HEK293T (cell line): ENCODE data around the gene ATL3.

Experiments used
- CTCF ChIA-PET: fragments of 350-600 bp; formaldehyde crosslinking; extraction: SDS; loops from one replicate; lab custom pipeline; 2021; ENCODE audit warnings: antibody characterized with exemption, inconsistent platforms; lab: Yijun Ruan, JAX
- POLR2A ChIA-PET: fragments of 350-600 bp; formaldehyde crosslinking; extraction: SDS; loops from one replicate; lab custom pipeline; 2020; ENCODE audit warnings: antibody characterized with exemption, inconsistent platforms; lab: Yijun Ruan, JAX
- DNase-seq: peaks from one replicate; pipeline ENCODE4 v3.0.0; 2012; ENCODE audit warnings: mixed read lengths; ENCODE audit errors: extremely low spot score
- ARNT ChIP-seq: fragments of 450-650 bp; IDR thresholded peaks from 2 replicates; pipeline ENCODE4 v1.6.1; 2017; ENCODE audit warnings: mild to moderate bottlenecking
- BHLHE40 ChIP-seq: fragments of 450-650 bp; IDR thresholded peaks from 2 replicates; pipeline ENCODE4 v1.6.1; 2016; ENCODE audit warnings: mild to moderate bottlenecking, moderate library complexity, borderline replicate concordance
- CTBP1 ChIP-seq: fragments of 450-650 bp; IDR thresholded peaks from 2 replicates; pipeline ENCODE4 v1.6.1; 2016; ENCODE audit warnings: borderline replicate concordance
- ELF4 ChIP-seq: fragments of 450-650 bp; IDR thresholded peaks from 2 replicates; pipeline ENCODE4 v1.6.1; 2017; ENCODE audit warnings: antibody characterized with exemption
- FOXA1 ChIP-seq: fragments of 450-650 bp; IDR thresholded peaks from 2 replicates; pipeline ENCODE4 v1.6.1; 2016; ENCODE audit warnings: mild to moderate bottlenecking
- FOXK2 ChIP-seq: fragments of 450-650 bp; IDR thresholded peaks from 2 replicates; pipeline ENCODE4 v1.6.1; 2016; ENCODE audit warnings: mild to moderate bottlenecking
- FOXM1 ChIP-seq: fragments of 450-650 bp; IDR thresholded peaks from 2 replicates; pipeline ENCODE4 v1.6.1; 2017; ENCODE audit warnings: mild to moderate bottlenecking, borderline replicate concordance
- HDGF ChIP-seq: fragments of 450-650 bp; IDR thresholded peaks from 2 replicates; pipeline ENCODE4 v1.6.1; 2017; ENCODE audit warnings: antibody characterized with exemption, borderline replicate concordance
- L3MBTL2 ChIP-seq: fragments of 450-650 bp; conservative IDR thresholded peaks from 2 replicates; pipeline ENCODE4 v1.6.1; 2016; ENCODE audit warnings: mild to moderate bottlenecking
- LEF1 ChIP-seq: fragments of 450-650 bp; IDR thresholded peaks from 2 replicates; pipeline ENCODE4 v1.6.1; 2017; ENCODE audit warnings: mild to moderate bottlenecking, borderline replicate concordance
- NFRKB ChIP-seq: fragments of 450-650 bp; IDR thresholded peaks from 2 replicates; pipeline ENCODE4 v1.6.1; 2016; ENCODE audit warnings: mild to moderate bottlenecking, moderate library complexity
- SP1 ChIP-seq: fragments of 450-650 bp; IDR thresholded peaks from 2 replicates; pipeline ENCODE4 v1.6.1; 2017
- SUZ12 ChIP-seq: fragments of 450-650 bp; IDR thresholded peaks from 2 replicates; pipeline ENCODE4 v1.6.1; 2016; ENCODE audit warnings: mild to moderate bottlenecking
- TARDBP ChIP-seq: fragments of 450-650 bp; IDR thresholded peaks from 2 replicates; pipeline ENCODE4 v1.6.1; 2016
- ZNF384 ChIP-seq: fragments of 450-650 bp; IDR thresholded peaks from 2 replicates; pipeline ENCODE4 v1.6.1; 2016
- TF ChIP-seq, protein P1 (sequence below): fragments of 450-650 bp; IDR thresholded peaks from 2 replicates; pipeline ENCODE4 v1.6.1; 2016

Gene ATL3, protein sequence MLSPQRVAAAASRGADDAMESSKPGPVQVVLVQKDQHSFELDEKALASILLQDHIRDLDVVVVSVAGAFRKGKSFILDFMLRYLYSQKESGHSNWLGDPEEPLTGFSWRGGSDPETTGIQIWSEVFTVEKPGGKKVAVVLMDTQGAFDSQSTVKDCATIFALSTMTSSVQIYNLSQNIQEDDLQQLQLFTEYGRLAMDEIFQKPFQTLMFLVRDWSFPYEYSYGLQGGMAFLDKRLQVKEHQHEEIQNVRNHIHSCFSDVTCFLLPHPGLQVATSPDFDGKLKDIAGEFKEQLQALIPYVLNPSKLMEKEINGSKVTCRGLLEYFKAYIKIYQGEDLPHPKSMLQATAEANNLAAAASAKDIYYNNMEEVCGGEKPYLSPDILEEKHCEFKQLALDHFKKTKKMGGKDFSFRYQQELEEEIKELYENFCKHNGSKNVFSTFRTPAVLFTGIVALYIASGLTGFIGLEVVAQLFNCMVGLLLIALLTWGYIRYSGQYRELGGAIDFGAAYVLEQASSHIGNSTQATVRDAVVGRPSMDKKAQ

DNA sequence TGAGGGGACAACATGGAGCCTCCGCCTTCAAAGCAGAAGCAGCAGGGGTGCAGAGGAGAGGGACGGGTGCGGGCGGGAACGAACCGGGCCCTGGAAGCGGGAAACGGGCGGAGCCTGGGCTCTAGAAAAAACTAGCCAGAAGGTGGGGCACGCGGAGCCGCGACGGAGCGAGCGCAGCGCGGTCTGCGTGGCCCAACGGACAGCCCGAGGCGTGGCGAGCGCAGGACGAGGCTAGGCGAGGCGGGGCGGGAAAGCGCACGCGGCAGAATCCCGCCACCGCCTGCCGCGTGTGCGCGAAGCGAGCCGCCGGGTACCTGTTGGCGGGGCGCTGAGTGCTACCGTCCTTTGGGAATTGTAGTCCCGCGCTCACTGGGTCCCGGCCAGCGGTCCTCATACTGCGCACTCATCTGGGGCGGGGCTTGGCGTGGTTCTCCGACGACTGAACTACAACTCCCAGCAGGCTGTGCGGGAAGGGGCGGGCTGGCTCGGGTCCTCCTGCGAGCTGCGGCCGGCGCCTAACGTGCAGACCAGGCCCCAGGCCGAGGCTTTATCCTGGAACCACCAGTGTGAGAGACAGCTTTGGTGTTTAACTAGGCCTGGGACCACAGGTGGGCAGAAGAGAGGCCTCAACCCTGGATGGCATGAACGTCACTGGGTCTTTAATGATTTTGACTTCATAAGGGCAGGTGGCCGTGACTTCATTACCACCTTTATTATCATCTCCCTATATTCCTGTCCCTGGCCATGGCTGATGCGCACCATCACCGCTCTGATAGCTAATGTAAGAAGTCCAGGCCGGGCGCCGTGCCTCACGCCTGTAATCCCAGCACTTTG, at the start of gene ATL3:
TSS of gene ATL3 (minus strand) at position 55 of the 834 bp plus-strand sequence. CDS start at position 14, 41 bp downstream.
- TF ChIP-seq HDGF: no peak
- TF ChIP-seq, protein P1, sequence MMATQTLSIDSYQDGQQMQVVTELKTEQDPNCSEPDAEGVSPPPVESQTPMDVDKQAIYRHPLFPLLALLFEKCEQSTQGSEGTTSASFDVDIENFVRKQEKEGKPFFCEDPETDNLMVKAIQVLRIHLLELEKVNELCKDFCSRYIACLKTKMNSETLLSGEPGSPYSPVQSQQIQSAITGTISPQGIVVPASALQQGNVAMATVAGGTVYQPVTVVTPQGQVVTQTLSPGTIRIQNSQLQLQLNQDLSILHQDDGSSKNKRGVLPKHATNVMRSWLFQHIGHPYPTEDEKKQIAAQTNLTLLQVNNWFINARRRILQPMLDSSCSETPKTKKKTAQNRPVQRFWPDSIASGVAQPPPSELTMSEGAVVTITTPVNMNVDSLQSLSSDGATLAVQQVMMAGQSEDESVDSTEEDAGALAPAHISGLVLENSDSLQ: no peak
- TF ChIP-seq SP1: no peak
- peak; percentile 37; the same call in 1 of the 2 replicates for TF ChIP-seq ZNF384
- peak; percentile 100 for TF ChIP-seq L3MBTL2
- no peak for TF ChIP-seq FOXA1
- ChIA-PET POLR2A (interaction anchor here (0.6 to 2.0 kb wide), 3 partner anchors 9 to 23 kb away, joined by 3 to 21 read pairs (median 3); partner anchors contain the start of gene RTN3), CTCF (interaction anchor here (0.6 kb wide), 1 partner anchor 164 kb away, joined by 3 read pairs; no protein-coding TSS in a partner anchor)
- peak; percentile 95 for DNase-seq

DNA sequence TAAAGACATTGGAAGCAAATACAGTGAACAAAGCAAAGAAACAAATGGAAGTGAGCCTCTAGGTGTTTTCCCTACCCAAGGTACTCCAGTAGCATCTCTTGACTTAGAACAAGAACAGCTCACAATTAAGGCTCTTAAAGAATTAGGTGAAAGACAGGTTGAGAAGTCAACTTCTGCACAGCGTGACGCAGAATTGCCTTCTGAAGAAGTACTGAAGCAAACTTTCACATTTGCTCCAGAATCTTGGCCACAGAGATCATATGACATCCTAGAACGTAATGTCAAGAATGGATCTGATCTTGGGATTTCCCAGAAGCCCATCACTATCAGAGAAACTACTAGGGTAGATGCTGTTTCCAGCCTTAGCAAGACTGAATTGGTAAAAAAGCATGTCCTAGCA, 49.4 kb upstream of the ATL3 start:
- no peak for TF ChIP-seq CTBP1
- TF ChIP-seq FOXK2: no peak
- TF ChIP-seq TARDBP: no peak
- no peak for TF ChIP-seq L3MBTL2
- TF ChIP-seq ZNF384: no peak
- no peak for TF ChIP-seq ELF4
- no peak for TF ChIP-seq NFRKB
- TF ChIP-seq ARNT: no peak
- TF ChIP-seq LEF1: no peak
- TF ChIP-seq, protein P1: no peak
- TF ChIP-seq SP1: no peak
- no peak for TF ChIP-seq BHLHE40
- TF ChIP-seq SUZ12: no peak
- no peak for TF ChIP-seq HDGF
- TF ChIP-seq FOXM1: no peak
- TF ChIP-seq FOXA1: no peak
- ChIA-PET POLR2A (interaction anchor here (0.8 kb wide), 1 partner anchor 38 kb away, joined by 5 read pairs; no protein-coding TSS in a partner anchor), CTCF (no interaction called here)
- no peak for DNase-seq

DNA sequence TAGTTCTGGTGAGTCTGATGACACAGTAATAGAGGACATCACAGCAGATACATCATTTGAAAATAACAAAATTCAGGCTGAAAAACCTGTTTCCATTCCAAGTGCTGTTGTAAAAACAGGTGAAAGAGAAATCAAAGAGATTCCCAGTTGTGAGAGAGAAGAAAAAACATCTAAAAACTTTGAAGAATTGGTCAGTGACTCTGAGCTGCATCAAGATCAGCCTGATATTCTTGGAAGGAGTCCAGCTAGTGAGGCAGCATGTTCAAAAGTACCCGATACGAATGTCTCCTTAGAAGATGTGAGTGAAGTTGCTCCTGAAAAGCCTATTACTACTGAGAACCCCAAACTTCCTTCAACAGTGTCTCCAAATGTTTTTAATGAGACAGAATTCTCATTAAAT, 48.8 kb upstream of the ATL3 start:
- TF ChIP-seq BHLHE40: no peak
- no peak for TF ChIP-seq SUZ12
- no peak for TF ChIP-seq ZNF384
- no peak for TF ChIP-seq FOXK2
- TF ChIP-seq, protein P1: no peak
- TF ChIP-seq TARDBP: no peak
- TF ChIP-seq L3MBTL2: no peak
- no peak for TF ChIP-seq SP1
- ChIA-PET CTCF (no interaction called here), POLR2A (interaction anchor here (0.8 kb wide), 1 partner anchor 37 kb away, joined by 5 read pairs; no protein-coding TSS in a partner anchor)
- DNase-seq: no peak

DNA sequence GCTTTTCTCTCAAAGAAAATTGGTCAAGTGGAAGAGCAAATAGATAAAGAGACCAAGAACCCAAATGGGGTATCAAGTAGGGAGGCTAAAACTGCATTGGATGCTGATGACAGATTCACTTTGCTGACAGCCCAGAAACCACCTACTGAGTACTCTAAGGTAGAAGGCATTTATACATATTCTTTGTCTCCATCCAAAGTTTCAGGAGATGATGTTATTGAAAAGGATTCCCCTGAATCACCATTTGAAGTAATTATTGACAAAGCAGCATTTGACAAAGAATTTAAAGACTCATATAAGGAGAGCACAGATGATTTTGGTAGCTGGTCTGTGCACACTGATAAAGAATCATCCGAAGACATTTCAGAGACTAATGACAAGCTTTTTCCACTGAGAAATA, 47.8 kb upstream of the ATL3 start:
- POLR2A ChIA-PET: no interaction called here
- TF ChIP-seq SP1: no peak
- TF ChIP-seq FOXM1: no peak
- no peak for TF ChIP-seq BHLHE40
- no peak for TF ChIP-seq SUZ12
- TF ChIP-seq FOXK2: no peak
- TF ChIP-seq FOXA1: no peak
- no peak for TF ChIP-seq LEF1
- TF ChIP-seq CTBP1: no peak
- TF ChIP-seq TARDBP: no peak
- TF ChIP-seq, protein P1: no peak
- TF ChIP-seq ARNT: no peak
- no peak for TF ChIP-seq NFRKB
- no peak for TF ChIP-seq ZNF384
- TF ChIP-seq HDGF: no peak
- TF ChIP-seq ELF4: no peak
- TF ChIP-seq L3MBTL2: no peak
- CTCF ChIA-PET: no interaction called here
- no peak for DNase-seq

DNA sequence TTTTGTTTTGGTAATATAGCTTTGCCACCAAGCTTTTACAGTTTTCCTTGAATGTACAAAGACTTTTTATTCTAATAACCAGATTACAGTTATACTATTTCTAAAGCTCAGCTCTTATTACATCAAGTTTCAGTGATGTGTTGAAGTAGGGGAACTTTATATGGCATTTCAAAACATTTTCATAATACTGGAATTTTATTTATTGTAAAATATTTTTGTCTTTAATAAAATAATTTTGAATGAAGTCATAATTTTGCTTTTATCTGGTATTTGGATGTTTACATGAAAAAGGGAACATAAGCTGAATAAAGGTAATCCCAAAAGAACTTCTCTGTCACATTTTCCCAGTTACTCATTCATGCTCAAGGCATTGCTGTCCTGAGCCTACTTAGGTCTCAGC, 44.9 kb upstream of the ATL3 start:
- ChIA-PET POLR2A (no interaction called here), CTCF (no interaction called here)
- no peak for DNase-seq
- TF ChIP-seq FOXM1 (no peak), HDGF (no peak), ELF4 (no peak), LEF1 (no peak), SP1 (no peak), FOXA1 (no peak), CTBP1 (no peak), SUZ12 (no peak), BHLHE40 (no peak), L3MBTL2 (no peak), ARNT (no peak), NFRKB (no peak), ZNF384 (no peak), TARDBP (no peak), FOXK2 (no peak)
- TF ChIP-seq, protein P1: no peak
